ENCODE measurements around the gene DYSF.

DNA sequence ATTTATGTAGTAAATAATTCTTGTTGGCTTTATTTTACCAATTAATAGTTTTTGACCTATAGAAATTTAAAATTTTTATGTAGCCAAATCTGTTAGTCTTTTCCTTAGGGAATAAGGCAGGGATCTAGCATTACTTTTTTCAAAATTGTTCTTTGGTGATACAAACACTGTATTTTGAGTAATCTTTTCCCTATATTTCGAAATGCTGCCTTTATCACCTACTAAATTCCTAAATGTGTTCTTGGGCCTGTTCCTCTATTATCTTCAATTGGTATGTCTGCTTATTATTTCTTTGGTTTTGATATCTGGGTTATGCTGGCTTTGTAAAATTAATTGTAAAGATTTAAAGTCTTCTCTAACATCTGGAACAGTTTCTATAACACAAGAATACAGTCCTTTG, 87.5 kb downstream of the DYSF start:
- TF ChIP-seq TAF1 (IDR thresholded peaks at IDR 0.05; ENCODE audit: low read depth) (no peak), POLR2AphosphoS5 (IDR thresholded peaks at IDR 0.05) (no peak), EZH2 (IDR thresholded peaks at IDR 0.05; ENCODE audit: borderline replicate concordance, insufficient read depth, low read length, poor library complexity, severe bottlenecking) (no peak), RAD21 (conservative IDR thresholded peaks at IDR 0.05) (no peak), EP300 (conservative IDR thresholded peaks at IDR 0.05; ENCODE audit: poor library complexity, severe bottlenecking) (no peak), MXI1 (conservative IDR thresholded peaks at IDR 0.05; ENCODE audit: poor library complexity, severe bottlenecking) (no peak)
- TF ChIP-seq, protein P1, sequence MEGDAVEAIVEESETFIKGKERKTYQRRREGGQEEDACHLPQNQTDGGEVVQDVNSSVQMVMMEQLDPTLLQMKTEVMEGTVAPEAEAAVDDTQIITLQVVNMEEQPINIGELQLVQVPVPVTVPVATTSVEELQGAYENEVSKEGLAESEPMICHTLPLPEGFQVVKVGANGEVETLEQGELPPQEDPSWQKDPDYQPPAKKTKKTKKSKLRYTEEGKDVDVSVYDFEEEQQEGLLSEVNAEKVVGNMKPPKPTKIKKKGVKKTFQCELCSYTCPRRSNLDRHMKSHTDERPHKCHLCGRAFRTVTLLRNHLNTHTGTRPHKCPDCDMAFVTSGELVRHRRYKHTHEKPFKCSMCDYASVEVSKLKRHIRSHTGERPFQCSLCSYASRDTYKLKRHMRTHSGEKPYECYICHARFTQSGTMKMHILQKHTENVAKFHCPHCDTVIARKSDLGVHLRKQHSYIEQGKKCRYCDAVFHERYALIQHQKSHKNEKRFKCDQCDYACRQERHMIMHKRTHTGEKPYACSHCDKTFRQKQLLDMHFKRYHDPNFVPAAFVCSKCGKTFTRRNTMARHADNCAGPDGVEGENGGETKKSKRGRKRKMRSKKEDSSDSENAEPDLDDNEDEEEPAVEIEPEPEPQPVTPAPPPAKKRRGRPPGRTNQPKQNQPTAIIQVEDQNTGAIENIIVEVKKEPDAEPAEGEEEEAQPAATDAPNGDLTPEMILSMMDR (IDR thresholded peaks at IDR 0.05; ENCODE audit: poor library complexity, severe bottlenecking) = no peak
- TF ChIP-seq, protein P2, sequence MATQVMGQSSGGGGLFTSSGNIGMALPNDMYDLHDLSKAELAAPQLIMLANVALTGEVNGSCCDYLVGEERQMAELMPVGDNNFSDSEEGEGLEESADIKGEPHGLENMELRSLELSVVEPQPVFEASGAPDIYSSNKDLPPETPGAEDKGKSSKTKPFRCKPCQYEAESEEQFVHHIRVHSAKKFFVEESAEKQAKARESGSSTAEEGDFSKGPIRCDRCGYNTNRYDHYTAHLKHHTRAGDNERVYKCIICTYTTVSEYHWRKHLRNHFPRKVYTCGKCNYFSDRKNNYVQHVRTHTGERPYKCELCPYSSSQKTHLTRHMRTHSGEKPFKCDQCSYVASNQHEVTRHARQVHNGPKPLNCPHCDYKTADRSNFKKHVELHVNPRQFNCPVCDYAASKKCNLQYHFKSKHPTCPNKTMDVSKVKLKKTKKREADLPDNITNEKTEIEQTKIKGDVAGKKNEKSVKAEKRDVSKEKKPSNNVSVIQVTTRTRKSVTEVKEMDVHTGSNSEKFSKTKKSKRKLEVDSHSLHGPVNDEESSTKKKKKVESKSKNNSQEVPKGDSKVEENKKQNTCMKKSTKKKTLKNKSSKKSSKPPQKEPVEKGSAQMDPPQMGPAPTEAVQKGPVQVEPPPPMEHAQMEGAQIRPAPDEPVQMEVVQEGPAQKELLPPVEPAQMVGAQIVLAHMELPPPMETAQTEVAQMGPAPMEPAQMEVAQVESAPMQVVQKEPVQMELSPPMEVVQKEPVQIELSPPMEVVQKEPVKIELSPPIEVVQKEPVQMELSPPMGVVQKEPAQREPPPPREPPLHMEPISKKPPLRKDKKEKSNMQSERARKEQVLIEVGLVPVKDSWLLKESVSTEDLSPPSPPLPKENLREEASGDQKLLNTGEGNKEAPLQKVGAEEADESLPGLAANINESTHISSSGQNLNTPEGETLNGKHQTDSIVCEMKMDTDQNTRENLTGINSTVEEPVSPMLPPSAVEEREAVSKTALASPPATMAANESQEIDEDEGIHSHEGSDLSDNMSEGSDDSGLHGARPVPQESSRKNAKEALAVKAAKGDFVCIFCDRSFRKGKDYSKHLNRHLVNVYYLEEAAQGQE (IDR thresholded peaks at IDR 0.05; ENCODE audit: borderline replicate concordance) = no peak

Measured in neural cell (in vitro differentiated cells).